ENCODE results near the gene LILRA6.

- TF ChIP-seq CTCF (IDR thresholded peaks at IDR 0.05 in 2 of 3, conservative IDR thresholded peaks at IDR 0.05 in 1 of 3; ENCODE audit: borderline replicate concordance in 1 of 3, insufficient read depth in 1 of 3, low read depth in 2 of 3, low read length in 2 of 3) = no peak
- TF ChIP-seq POLR2AphosphoS5 (IDR thresholded peaks at IDR 0.05; ENCODE audit: low read depth, low read length) = no peak
- TF ChIP-seq EZH2 (IDR thresholded peaks at IDR 0.05) = no peak
- TF ChIP-seq MAX (IDR thresholded peaks at IDR 0.05) = no peak
- TF ChIP-seq POLR2A (IDR thresholded peaks at IDR 0.05; ENCODE audit: borderline replicate concordance, extremely low read depth, insufficient read depth, insufficient read length) = no peak
- no peak for TF ChIP-seq ZNF274 (IDR thresholded peaks at IDR 0.05; ENCODE audit: low read depth, low read length)
- TF ChIP-seq TCF7L2 (IDR thresholded peaks at IDR 0.05; ENCODE audit: borderline replicate concordance, extremely low read depth, insufficient read depth, insufficient read length) = no peak
Observed at GRCh38 chr19:54201980-54202379, 40.6 kb downstream of the LILRA6 start.

Data from HCT116 (cell line).